Small intestine (tissue), 7 donors: Measurements from ENCODE around the gene ACADM. TPM values are rescaled to one million over a fixed set of nuclear protein-coding genes. Genes with fewer than 3 reads are reported as not detected.
"Not testable (repeated sequence)": the region's sequence is repeated elsewhere in the genome, so short reads cannot be mapped to it uniquely, and the experiment has no call there.

Experiments used
- DNase-seq, 2 donors: peaks; one replicate each; pipeline versions ENCODE4 v3.0.0 to v3.0.0-alpha.2; 2013
- FAIRE-seq: peaks from 2 replicates; lab custom pipeline; 2012; peaks lifted over from hg19 to GRCh38; lab: Jason Lieb, UNC
- H3K27ac ChIP-seq, 3 donors: one replicate each; pipeline ENCODE4 v1.5.1; 2013; ENCODE audit warnings: low read length in 2 of 3, mild to moderate bottlenecking in 2 of 3, control low read depth in 1 of 3, inconsistent platforms in 1 of 3, low read depth in 1 of 3, moderate library complexity in 1 of 3
- H3K27me3 ChIP-seq, 3 donors: one replicate each; pipeline ENCODE4 v1.6.1; 2013; ENCODE audit warnings: low read length in 3 of 3, inconsistent platforms in 1 of 3; ENCODE audit not compliant: control insufficient read depth in 3 of 3, insufficient read depth in 3 of 3
- H3K36me3 ChIP-seq, 3 donors: one replicate each; pipeline ENCODE4 v1.6.1; 2013; ENCODE audit warnings: low read length in 3 of 3, inconsistent platforms in 1 of 3, low read depth in 1 of 3, mild to moderate bottlenecking in 1 of 3, moderate library complexity in 1 of 3; ENCODE audit not compliant: control insufficient read depth in 3 of 3, insufficient read depth in 2 of 3
- H3K4me1 ChIP-seq, 3 donors: one replicate each; pipeline ENCODE4 v1.6.1; 2013; ENCODE audit warnings: low read length in 2 of 3, inconsistent platforms in 1 of 3, low read depth in 1 of 3, mild to moderate bottlenecking in 1 of 3, moderate library complexity in 1 of 3; ENCODE audit not compliant: control insufficient read depth in 3 of 3, insufficient read depth in 2 of 3
- H3K4me3 ChIP-seq, 3 donors: one replicate each; pipeline ENCODE4 v1.5.1; 2013; ENCODE audit warnings: low read length in 3 of 3, control low read depth in 1 of 3, inconsistent platforms in 1 of 3, low read depth in 1 of 3, mild to moderate bottlenecking in 1 of 3, moderate library complexity in 1 of 3
- H3K9me3 ChIP-seq, 2 donors: one replicate each; pipeline ENCODE4 v1.6.1; 2013; ENCODE audit warnings: low read depth in 1 of 2, low read length in 1 of 2; ENCODE audit not compliant: control insufficient read depth in 2 of 2, insufficient read depth in 1 of 2
- WGBS, 3 donors: extraction: QIAGEN DNeasy Blood & Tissue Kit; methylation state at CpG; one replicate each; pipeline ENCODE4 v1.1.7; 2013; 5-methylcytosine and 5-hydroxymethylcytosine counted together
- polyA plus RNA-seq, 4 donors: library from polyadenylated mRNA; stranded (reverse) in 3 of 4; unstranded in 1 of 4; fragments of 200-250 nt in 3 of 4; fragments of 120-200 nt in 1 of 4; gene quantifications; one replicate each; pipeline versions ENCODE4 v1.2.1 to v1.2.3, GENCODE V29; 2013
- donor health status: healthy with polysubstance abuse.
- donor health status: control.
- donor health status: control.
- donor health status: Bipolar disorder and iron deficiency.
- donor health status: healthy.

ACADM gene
- polyA plus RNA-seq, 4 donors: 22.5 to 188 (median 77.9) TPM

DNA sequence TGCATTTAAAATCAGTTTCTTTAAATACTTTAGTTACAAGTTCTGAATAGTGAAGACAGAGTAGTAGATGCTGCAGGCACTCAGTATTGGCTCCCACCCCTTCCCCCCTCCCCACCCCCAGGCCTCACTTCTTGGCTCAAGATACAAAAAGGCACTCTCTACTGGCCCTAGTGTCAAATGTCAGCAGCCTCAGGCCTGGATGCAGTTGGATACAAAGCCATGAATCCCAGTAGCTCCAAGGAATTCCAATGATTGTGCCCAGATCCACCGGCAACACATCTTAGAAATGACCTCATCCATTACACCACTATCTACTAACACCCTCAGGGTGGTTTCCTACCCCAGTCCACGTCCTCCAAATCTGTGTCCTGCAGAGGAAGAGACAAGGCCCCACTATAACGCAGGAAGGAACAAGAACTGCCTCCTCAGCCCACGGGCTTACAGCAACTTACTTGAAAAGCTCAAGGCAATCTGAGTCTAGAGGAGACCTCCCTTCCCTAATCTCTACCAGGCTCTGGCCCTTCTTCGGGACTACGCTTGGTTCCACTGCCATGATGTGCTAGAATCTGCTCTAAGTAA lies 17.6 kb downstream of the ACADM start:
- Histone ChIP-seq H3K27ac (no peak overlapping the region), H3K4me3 (no peak overlapping the region), H3K9me3 (no peaks in the 10 kb centered on the region), H3K4me1 (no peaks in the 10 kb centered on the region), H3K36me3 (peaks cover 7 to 42% (median 8%) of the 10 kb centered on the region in 3 donors), H3K27me3 (no peaks in the 10 kb centered on the region)
- DNase-seq: no peak
- no peak for FAIRE-seq
- 92 to 97% (median 96%) methylated on average over 6 of the region's 6 CpGs for WGBS, 3 donors

DNA sequence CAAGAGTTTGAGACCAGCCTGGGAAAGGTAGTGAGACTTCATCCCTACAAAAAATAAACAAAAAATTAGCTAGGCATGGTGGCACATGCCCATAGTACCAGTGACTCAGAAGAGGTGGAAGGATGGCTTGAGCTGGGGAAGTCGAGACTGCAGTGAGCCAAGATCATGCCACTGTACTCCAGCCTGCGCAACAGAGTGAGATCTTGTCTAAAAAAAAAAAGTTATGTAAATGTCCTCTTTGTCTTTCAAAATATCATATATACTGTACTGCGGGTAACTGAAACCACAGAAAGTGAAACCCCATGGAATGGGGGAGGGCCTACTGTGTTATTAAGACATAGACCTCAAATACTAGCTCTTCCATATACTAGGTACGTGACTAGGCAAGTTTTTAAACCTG lies 20.8 kb downstream of the ACADM start:
- no peak for DNase-seq
- H3K27ac ChIP-seq: no peak overlapping the region
- peaks cover 7 to 33% (median 9%) of the 10 kb centered on the region in 3 donors for H3K36me3 ChIP-seq
- no peak overlapping the region for H3K4me3 ChIP-seq
- no peaks in the 10 kb centered on the region for H3K27me3 ChIP-seq
- no peaks in the 10 kb centered on the region for H3K9me3 ChIP-seq
- FAIRE-seq: no peak
- H3K4me1 ChIP-seq: no peaks in the 10 kb centered on the region
- 71 to 81% (median 74%) methylated on average over 4 of the region's 4 CpGs for WGBS, 3 donors

DNA sequence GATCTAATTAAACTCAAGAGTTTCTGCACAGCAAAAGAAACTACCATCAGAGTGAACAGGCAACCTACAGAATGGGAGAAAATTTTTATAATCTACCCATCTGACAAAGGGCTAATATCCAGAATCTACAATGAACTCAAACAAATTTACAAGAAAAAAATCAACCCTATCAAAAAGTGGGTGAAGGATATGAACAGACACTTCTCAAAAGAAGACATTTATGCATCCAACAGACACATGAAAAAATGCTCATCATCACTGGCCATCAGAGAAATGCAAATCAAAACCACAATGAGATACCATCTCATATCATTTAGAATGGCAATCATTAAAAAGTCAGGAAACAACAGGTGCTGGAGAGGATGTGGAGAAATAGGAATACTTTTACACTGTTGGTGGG lies 32.7 kb downstream of the ACADM start:
- Histone ChIP-seq H3K9me3 (peaks cover 0 to 28% of the 10 kb centered on the region in 2 donors), H3K36me3 (peaks cover 2 to 20% (median 3%) of the 10 kb centered on the region in 3 donors)
- H3K27me3 ChIP-seq, FAIRE-seq, H3K27ac ChIP-seq, H3K4me3 ChIP-seq, DNase-seq, H3K4me1 ChIP-seq: not testable (repeated sequence)

DNA sequence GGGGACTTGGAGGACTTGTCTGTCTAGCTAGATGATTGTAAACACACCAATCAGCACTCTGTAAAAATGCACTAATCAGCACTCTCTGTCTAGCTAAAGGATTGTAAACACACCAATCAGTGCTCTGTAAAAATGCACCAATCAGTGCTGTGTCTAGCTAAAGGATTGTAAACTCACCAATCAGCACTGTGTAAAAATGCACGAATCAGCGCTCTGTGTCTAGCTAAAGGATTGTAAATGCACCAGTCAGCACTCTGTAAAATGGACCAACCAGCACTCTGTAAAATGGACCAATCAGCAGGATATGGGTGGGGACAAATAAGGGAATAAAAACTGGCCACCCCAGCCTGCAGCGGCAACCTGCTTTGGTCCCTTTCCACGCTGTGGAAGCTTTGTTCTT lies 34.0 kb downstream of the ACADM start:
- Histone ChIP-seq H3K36me3 (peaks cover 2 to 20% (median 3%) of the 10 kb centered on the region in 3 donors), H3K9me3 (peaks cover 0 to 28% of the 10 kb centered on the region in 2 donors)
- WGBS, 3 donors: 88 to 98% (median 98%) methylated on average over 4 of the region's 4 CpGs
- FAIRE-seq, H3K4me3 ChIP-seq, H3K27me3 ChIP-seq, DNase-seq, H3K27ac ChIP-seq, H3K4me1 ChIP-seq: not testable (repeated sequence)

DNA sequence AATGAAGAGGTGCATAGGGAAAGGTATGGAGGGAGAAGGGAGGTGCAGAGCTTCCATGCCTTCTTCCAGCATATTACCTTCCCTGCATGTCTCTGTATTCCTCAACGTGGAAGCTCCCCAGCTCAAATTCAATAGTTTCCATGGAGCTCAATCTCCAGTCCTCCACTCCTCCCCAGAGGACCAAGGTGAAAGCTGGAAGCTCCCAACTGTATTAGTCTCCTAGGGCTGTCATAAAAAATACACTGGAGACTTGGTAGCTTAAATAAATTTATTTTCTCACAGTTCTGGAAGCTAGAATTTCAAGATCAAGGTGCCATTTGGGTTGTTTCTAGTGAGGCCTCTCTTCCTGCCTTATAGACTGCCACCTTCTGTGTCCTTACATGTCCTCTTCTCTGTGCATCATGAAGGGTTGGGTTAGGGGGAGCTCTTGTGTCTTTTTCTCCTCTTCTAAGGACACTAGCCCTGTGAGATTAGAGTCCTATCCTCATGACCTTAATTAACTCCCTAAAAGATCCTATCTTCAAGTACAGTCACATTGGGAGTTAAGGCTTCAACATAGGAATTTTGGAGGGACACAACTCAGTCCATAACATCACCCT lies 39.6 kb downstream of the ACADM start:
- no peaks in the 10 kb centered on the region for H3K27me3 ChIP-seq
- H3K36me3 ChIP-seq: peaks cover 0 to 3% (median 0%) of the 10 kb centered on the region in 3 donors
- H3K4me3 ChIP-seq: no peak overlapping the region
- no peaks in the 10 kb centered on the region for H3K4me1 ChIP-seq
- WGBS, 3 donors: 61 to 74% (median 74%) methylated on average over 1 of the region's 1 CpG
- no peak overlapping the region for H3K27ac ChIP-seq
- no peaks in the 10 kb centered on the region for H3K9me3 ChIP-seq
- DNase-seq: no peak
- no peak for FAIRE-seq

DNA sequence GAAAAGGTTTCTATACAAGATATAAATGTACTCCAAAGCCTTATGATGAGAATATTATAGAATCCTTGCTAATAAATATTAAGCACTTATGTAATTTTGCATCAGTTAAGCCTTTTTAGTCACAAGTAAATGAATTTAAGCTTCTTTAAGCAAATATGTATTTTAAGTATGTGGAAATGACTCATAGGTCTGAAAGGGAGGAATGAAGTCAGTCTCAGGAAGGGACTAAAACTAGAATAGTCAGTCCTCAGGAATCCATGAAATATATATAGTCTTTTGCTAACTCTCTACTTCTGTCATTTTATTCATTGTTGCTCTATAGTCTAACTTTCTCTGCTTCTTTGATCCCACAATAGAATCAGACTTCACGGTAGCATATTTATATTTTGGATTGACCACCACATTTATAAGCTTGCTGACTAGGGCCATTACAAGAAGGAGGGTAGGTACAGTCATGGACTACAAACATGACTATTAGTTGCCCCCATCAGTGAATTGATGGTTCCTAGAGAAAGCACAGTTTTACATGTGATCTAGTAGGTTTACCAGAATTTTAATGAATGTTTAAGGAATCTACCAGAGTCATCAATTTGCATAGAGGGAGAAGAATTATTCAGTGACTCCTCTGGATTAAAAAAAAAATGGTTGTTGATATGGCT lies 41.3 kb downstream of the ACADM start:
- Histone ChIP-seq H3K4me3 (no peak overlapping the region), H3K36me3 (peaks cover 0 to 2% (median 0%) of the 10 kb centered on the region in 3 donors), H3K27me3 (no peaks in the 10 kb centered on the region), H3K27ac (no peak overlapping the region), H3K4me1 (no peaks in the 10 kb centered on the region), H3K9me3 (no peaks in the 10 kb centered on the region)
- WGBS, 3 donors: 88 to 97% (median 97%) methylated on average over 1 of the region's 1 CpG
- DNase-seq: no peak
- FAIRE-seq: no peak

DNA sequence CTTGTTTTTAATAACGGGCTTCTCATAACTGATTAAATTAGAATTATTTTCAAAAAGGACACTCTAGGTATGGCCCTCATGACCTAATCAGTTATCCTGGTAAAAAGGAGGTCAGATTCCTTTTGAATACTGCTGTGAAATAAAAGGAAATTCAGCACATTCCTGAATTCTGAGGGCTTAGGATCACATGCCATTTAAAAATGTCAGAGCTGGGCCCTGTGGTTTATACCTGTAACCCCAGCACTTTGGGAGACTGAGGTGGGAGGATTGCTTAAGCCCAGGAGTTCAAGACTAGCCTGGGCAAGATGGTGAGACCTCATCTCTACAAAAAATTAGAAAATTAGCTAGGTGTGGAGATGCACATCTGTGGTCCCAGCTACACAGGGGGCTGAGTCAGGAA lies 43.5 kb downstream of the ACADM start:
- no peaks in the 10 kb centered on the region for H3K27me3 ChIP-seq
- FAIRE-seq (no peak), DNase-seq (no peak)
- WGBS, 3 donors: 92 to 97% (median 93%) methylated on average over 1 of the region's 1 CpG
- H3K4me1 ChIP-seq: no peaks in the 10 kb centered on the region
- H3K27ac ChIP-seq: no peak overlapping the region
- H3K9me3 ChIP-seq: no peaks in the 10 kb centered on the region
- H3K36me3 ChIP-seq: peaks cover 0 to 2% (median 0%) of the 10 kb centered on the region in 3 donors
- H3K4me3 ChIP-seq: no peak overlapping the region

DNA sequence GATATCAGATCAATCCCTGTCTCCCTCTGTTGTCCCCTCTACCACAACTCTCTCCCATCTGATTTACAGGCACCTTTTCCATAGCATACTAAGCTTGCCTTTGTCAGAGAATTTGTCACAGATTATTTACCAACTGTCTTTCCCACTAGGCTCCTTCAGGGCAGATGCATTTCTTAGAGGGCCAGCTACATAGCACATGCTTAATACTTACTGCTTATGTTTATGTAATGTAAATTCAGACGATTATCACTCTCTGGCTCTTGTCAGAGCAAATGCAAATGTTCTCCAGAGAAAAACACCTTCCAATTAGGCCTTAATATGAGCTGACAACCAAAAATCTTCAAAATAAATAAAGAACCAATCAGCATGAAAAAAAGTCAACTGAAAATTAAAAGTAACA lies 46.3 kb downstream of the ACADM start:
- Histone ChIP-seq H3K4me1 (no peaks in the 10 kb centered on the region), H3K9me3 (no peaks in the 10 kb centered on the region), H3K36me3 (no peaks in the 10 kb centered on the region), H3K4me3 (no peak overlapping the region), H3K27me3 (no peaks in the 10 kb centered on the region), H3K27ac (no peak overlapping the region)
- FAIRE-seq (no peak), DNase-seq (no peak)
- WGBS, 3 donors: 56 to 72% (median 61%) methylated on average over 1 of the region's 1 CpG
